Stimulated activated CD8-positive, alpha-beta memory T cell treated with anti-CD3 and anti-CD28 coated beads, Interleukin-15, amount 100 ng/mL, for 1 hour (primary cell): Measurements from ENCODE around the gene SERP1.
"Not testable (repeated sequence)": the region's sequence is repeated elsewhere in the genome, so short reads cannot be mapped to it uniquely, and the experiment has no call there.

ENCODE experiments used
- DNase-seq: peaks from one replicate; pipeline ENCODE4 v3.0.0-alpha.2; 2020; ENCODE audit warnings: low read depth

SERP1 gene

DNA sequence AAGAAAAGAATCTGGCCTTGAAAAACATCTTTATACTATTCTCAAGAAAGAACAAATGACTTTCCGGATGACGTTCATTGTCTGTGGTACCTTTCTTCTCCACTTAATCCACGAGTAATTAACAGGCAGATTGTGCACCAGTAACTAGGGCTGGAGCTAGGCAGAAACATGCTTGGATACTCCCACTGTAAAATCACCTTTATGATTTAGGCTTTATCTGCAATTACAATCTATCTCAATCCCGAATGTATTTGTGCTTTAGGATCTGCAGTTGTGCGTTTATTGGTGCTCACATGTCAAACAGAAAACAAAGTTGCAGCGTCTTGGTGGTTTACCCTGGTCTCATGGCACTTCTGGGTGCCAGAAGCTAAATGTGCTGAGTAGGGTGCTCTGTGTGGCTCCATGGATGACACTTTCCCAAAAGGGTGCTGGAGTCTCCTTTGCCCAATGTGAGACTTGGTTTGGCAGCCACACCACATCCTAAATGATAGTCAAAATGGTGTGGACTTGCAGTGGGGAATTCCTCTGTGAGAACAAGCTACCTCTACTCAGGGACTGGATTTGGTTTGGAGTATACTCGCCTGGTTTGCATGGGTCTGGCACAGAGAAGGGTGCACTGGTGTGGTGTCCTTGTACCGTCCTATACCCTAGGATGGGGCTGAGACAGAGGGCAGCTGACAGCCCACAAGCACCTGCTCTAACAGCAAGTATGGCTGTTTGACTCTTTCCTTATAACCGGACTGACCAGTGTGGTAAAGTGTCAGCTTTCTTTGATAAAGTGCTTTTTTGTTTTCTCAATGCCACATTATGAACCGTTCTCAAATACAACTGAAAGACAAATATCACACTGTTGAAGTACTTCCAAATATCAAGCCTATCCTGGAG lies 7.7 kb downstream of the SERP1 start:
- DNase-seq: no peak

DNA sequence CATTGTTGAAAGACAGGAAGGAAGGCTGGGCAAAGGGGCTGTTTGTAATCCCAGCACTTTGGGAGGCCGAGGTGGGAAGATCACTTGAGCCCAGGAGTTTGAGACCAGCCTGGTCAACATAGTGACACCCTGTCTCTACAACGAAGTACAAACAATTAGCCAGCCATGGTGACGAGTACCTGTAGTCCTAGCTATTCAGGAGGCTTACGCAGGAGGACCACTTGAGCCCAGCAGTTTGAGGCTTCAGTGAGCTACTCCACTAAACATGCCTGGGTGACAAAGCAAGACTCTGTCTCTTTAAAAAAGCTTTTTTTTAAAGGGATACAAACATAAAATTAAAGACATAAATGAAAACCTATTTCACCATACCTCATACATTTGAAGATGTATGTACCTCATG lies 11.1 kb downstream of the SERP1 start:
- DNase-seq: no peak

DNA sequence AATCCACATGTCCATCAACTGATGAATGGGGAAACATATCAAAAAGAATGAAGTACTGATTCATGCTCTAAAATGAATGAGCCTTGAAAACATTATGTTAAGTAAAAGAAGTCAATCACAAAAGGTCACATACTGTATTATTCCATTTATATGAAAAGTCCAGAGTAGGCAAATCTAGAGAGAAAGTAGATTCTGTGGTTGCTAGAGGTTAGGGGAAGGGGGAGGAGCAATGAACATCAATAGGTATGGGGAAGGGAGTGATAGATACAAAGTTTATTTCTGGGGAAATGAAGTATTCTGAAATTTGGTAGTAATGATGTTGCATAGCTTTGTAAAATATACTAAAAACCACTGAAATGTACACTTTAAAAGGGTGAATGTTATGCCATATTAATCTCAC lies 14.5 kb downstream of the SERP1 start:
- DNase-seq: no peak

DNA sequence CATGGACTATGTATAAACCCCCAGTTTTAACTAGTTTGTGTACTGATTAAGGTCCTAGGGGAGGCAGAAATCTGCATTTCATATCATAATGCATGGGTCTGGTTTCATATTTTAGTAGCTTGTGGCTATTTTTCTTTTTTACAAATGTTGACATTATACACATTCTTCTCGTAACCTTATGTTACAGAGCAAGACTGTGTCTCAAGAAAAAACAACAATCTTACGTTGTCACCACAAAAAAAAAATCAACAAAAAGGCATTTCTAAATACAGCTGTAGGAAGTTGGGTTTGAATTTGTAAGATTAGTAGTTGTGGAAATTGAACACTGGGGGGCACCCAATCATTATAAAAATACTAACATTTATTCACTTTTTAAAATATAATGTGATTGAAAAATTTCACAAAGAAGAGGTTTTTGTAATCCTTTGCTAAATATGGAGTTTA lies 17.9 kb downstream of the SERP1 start:
- no peak for DNase-seq

DNA sequence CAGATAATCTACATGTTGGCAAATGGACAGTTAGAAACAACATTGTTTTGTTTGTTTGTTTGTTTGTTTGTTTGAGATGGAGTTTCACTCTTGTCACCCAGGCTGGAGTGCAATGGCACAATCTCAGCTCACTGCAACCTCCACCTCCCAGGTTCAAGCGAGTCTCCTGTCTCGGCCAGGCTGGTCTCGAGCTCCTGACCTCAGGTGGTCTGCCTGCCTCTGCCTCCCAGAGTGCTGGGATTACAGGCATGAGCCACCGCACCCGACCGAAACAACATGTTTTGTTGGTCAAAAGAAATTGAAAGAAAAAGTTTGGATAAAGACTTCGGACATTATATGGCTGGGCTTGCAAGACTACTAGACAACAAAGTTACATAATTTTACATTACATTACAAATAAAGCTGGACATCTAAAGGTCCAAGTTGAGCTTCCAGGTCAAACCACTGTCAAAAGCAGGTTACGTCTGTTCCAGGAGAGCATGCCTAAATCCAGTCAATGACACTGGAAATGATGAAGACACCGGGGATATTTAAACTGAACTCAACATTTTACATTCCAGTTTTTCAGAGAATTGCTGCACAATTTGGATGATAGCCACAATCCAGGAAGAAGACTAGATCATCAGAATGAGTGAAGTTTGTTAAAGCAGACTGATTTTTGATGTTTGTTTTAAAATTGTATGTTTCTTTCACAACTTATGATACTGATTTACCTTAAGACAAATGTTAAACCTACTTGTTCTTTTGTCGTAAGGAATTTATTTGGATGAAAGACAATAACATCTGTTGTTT lies 18.6 kb downstream of the SERP1 start:
- no peak for DNase-seq

DNA sequence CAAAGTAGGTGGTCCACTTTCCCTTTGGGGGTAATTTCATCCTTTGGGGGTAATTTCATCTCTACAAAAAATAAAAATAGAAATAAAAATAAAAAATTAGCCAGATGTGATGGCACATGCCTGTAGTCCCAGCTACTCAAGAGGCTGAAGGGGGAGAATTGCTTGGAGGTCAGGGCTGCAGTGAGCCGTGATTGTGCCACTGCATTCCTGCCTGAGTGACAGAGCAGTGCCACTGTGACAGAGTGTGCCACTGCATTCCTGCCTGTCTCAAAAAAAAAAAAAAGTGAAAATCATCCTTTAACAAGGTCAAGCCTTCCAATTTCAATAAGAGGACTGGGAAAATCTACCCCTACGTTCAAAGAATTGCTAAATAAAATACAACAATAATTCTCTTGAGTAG lies 22.8 kb downstream of the SERP1 start:
- no peak for DNase-seq

DNA sequence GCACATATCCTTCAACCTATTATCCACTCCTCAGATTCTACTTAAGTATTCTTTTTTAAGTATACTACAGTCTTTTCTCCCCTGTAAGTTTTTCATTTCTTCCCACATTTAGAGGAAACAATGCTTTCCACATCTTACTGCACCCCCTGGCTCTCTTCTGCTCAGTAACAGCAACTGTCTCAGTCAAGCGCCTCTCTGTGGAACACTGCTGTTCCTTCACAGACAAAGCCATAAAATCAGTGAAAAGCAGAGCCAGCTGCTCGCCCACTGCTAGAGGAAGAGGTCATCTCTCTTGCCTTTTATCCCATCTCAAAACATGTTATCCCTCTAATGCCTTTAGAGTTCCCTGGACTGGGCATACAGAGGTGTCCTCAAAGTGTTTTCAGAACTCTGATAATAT lies 24.8 kb downstream of the SERP1 start:
- no peak for DNase-seq

DNA sequence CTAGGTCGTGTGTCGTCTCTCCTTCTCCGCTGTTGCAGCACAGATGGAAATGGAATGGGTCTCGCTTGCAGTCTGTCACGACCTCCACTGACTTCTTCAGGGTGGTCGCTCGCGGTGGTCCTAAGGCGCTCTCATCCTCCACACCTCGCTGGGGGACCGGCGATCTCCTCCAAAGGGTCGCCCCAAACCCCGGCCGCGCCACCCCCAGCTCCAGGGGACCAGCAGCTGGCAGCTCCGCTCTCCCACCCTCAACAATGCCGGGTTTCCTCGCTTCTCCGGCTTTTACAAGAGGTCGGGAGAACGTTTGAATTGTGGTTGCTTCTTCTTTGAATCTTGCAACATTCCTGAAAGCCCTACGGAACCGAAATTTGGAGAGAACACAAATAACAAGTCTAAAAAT lies 25.9 kb downstream of the SERP1 start:
- DNase-seq: no peak

DNA sequence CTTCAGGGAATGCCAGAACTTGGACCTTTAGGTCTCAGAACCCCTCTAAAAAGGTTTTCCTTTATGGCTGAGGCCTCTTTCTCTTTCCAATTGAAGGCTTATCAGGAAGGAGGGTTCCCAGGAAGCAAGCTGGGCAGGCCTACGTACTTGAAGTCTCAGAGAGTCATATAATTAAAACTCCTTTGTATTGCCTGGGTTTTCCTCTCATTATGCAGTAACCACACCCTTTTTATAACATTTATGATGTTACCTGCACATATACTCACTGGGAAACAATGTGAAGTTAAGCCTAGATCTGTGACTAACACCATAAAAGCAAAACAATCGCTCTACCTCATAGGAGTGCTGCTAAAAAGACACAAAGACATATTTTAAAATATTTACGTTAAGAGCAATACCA lies 27.3 kb downstream of the SERP1 start:
- DNase-seq: no peak

DNA sequence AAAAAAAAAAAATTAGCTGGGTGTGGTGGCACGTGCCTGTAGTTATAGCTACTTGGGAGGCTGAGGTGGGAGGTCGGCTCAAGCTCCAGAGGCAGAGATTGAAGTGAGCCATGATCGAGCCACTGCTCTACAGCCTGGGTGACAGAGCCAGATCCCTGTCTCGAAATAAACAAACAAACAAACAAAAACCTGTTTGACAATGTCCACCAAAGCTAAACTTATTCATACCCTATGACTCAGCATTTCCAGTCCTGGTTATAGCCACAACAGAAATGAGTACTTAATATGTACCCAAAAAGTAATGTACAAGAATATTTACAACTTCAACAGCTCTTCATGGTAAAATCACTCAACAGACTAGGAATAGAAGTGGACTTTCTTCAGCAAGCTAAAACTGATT lies 31.1 kb downstream of the SERP1 start:
- DNase-seq: no peak

DNA sequence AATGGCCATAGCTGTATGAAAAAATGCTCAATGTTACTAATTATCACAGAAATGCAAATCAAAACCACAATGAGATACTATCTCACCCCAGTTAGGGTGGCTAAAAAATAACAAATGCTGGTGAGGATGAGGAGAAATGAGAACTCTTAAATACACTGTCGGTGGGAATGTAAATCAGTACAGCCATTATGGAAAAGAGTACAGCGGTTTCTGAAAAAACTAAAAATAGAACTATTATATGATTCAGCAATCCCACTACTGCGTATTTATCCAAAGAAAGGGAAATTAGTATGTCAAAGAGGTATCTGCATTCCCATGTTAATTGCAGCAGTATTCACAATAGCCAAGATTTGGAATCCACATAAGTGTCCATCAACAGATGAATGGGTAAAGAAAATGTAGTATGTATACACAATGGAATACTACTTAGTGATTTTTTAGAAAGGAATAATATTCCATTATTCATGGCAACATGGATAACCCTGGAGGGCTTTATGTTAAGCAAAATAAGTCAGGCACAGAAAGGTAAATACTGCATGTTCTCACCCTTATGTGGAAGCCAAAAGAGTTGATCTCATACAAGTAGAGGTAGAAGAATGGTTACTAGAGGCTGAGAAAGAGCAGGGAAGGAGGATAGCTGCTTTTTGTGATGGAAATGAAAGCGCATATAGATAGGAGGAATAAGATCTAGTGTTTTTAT lies 35.0 kb downstream of the SERP1 start:
- no peak for DNase-seq

DNA sequence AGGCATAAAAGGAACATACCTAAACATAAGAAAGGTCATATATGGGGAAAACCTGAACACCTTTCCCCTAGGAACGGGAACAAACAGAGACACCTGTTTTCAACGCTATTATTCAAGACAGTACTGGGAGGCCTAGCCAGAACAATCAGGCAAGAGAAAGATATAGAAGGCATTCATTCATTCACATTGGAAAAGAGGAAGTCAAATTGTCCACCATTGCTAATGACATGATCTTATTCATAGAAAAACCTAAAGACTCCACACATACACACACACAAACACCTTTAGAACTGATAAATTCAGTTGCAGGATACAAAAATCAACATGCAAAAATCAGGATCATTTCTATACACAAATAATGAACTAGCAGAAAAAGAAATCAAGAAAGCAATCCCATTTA lies 36.5 kb downstream of the SERP1 start:
- DNase-seq: no peak

DNA sequence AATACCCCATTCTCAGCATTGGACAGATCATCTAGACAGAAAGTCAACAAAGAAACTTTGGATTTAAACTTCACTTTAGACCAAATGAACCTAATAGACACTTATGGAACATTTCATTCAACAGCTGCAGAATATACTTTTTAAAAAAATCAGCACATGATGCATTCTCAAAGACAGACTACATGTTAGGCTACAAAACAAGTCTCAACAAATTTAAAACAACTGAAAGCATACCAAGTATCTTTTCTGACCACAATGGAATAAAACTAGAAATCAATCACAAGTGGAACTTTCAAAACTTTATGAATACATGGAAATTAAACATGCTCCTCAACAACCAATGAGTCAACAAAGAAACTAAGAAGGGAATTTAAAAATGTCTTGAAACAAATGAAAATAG lies 37.9 kb downstream of the SERP1 start:
- no peak for DNase-seq

DNA sequence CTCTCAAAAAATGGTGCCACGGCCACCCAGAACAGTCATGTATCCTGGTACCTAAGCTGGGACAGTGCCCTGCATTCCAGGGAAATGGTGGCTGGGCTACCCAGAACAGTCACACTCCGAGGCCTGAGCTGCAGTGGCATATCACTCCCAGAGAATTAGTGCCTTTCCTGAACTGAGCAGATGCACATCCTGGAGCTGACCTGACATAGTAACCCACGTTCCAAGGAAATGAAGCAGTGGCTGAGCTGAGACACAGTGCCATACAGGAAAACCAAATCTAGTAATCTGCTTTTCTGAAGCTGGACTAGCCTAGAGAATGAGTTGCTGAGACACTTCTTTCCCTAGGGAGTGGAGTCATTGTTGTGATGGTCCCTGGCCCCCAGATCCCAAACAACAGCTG lies 41.8 kb downstream of the SERP1 start:
- no peak for DNase-seq

DNA sequence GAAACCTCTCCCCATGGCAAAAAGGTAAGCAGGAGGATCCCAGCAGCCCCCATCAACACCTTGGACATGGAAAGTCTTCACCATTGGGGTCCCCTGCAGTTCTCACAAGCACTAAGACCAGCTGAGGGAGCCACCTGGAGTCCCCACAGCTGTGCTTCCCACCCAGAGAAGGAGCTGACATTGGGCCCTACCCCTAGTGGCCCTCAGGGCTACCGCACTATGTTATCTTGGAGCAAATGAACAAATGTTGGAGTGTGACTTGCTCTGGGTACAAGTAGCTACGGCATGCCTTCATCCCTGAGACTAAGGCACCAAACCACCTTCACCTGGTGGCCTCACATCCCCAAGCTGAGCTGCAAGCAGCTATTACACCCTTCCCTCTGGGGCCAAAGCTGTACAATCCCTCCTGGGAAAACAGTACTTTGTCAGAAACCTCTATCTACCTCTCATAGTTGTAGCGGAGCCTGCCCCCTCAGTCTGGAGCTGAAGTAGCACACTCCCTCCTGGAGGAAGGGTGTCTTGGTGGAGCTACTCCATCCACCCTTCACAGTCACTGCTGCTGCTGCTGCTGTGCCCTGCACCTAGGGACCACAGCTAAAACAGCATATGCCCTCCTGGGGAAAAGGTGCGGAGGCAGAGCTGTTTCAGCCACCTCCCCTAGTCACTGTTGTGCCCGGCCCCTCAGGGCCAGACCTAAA lies 42.7 kb downstream of the SERP1 start:
- no peak for DNase-seq

DNA sequence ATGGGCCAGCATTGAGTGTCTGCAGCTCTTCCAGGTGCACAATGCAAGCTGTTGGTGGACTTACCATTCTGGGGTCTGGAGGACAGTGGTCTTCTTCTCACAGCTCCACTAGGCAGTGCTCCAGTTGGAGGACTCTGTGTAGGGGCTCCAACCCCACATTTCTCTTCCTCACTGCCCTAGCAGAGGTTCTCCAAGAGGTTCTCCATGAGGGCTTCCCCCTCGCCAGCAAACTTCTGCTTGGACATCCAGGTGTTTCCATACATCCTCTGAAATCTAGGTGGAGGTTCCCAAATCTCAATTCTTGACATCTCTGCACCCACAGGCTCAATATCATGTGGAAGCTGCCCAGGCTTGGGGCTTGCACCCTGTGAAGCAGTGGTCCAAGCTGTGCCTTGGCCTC lies 45.3 kb downstream of the SERP1 start:
- DNase-seq: not testable (repeated sequence)

DNA sequence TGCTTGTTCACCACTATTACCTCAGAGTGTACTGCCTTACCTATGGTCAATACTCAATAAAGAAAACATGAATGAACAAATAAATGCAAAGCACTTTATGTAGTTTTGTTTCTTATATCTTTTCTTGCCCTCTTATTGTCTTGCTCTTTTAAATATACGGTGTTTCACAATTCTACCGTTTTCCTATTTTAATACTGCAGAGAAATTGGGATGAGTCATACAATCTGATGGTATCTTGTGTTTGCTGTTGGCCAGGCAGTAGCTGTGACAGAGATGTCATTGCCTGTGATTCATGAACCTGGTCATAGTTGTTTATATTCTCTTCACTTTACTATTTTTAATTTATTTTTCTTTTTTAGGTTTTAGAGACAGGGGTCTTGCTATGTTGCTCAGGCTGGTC lies 48.3 kb downstream of the SERP1 start:
- DNase-seq: no peak

DNA sequence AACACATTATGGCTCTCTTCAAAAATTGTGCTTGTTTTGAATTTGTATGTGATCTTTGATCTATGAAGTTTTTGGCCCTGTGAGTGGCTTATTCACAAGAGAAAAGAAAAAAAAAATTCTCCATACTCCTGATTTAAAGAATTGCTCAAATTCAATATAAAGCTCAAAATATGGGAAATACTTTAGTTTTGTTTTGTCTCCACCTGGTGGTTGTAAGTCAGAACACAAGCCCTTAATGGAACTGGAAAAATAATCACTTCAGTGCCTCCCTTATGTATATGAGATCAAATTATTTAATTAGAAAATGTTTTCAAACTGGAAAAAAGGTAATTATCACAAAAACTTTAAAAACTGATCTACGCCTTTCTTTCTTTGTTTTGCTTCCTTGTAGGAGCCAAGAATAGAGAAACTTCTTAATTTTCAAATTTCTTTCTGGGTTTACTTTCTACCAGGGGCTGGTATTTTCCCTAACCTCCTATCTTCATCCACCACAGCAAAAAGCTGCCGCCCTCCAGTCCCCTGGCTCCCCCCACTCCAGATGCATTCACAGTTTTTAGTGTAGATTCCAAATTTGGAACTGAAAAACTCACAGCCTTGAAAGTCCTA lies 50.6 kb downstream of the SERP1 start:
- DNase-seq: no peak

DNA sequence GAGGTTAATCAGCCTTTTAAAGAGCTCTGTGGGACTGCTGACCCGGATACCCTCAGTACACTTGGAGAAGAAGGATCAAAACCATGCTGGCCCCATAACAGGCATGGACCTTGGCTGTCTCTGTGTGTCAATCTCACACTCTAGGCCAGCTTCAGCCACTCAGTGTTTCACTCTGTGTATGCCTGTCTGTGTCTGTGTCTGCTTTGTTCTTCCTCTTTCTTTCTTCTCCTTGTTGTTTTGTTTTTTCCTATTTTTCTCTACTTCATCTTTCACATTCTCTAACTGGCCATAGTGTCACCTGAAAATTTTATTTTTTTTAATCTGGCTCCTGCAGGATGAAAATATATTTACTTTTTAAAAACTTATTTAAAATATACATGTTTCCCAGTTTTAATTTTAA lies 51.1 kb downstream of the SERP1 start:
- no peak for DNase-seq

DNA sequence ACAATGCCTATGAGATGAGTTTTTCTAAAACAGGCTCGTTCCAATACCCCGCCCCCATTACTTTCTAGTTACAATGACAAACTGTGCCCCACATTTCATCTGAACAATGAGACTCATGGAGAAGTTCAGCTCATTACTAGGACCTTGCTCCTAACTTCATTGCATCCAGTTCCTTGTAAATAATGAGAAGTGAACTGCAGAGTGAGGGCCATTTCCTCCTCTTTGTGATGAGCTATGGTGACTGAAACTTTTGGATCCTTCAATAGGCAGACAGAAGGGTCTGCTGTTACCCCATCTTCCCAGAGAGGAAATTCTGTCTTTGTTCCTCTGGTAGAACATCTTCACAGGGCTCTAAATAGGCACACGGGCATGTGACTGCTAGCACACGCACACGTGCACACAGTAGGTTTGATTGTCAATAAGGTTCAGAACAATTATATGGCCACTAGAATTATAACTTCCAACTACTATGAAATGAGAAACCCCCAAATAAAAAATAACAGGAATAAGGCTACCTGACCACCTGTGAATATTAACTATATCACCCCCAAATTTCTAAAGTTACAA lies 51.8 kb downstream of the SERP1 start:
- no peak for DNase-seq
